GM19395 (cell line): ENCODE measurements around the gene RGS7.
"Not testable (repeated sequence)": the region's sequence is repeated elsewhere in the genome, so short reads cannot be mapped to it uniquely, and the experiment has no call there.

ENCODE experiments used
- ATAC-seq: cut with Tn5 transposase; IDR thresholded peaks from one replicate; pipeline ENCODE4 v1.9.1; 2021; ENCODE audit warnings: mild to moderate bottlenecking, moderate library complexity; ENCODE audit not compliant: unreplicated experiment

Gene RGS7

DNA sequence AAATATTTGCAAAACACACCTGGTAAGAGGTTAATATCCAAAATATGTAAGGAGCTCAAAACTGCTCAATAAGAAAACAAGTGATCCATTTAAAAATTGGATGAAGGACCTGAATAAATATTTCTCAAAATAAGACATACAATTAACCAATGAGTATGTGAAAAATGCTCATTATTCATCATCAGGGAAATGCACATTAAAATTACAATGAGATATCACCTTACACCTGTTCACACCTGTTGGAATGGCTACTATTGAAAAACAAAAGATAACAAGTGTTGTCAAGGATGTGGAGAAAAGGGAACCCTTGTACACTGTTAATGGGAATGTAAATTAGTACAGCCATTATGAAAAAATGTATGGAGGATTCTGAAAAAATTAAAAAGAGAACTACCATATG lies 609.1 kb downstream of the RGS7 start:
- ATAC-seq: no peak

DNA sequence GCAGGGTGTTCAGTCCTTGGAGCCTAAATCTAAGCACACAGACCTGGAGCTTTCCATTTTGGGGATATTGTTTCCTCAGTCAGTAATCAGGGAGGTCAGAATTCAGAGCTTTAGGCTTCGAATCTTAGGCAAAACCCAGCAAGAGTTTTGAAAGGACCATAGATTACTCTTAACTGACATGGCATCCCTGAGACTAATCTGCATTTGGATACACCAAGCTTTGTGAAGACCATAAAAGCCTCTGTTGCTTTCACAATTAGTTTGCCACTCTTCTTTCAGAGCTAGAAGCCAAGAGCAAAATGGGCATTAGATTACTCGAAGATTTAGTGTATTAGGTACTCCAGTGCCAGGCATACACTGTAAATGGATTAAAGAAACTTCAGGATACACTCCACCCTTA lies 613.3 kb downstream of the RGS7 start:
- no peak for ATAC-seq

DNA sequence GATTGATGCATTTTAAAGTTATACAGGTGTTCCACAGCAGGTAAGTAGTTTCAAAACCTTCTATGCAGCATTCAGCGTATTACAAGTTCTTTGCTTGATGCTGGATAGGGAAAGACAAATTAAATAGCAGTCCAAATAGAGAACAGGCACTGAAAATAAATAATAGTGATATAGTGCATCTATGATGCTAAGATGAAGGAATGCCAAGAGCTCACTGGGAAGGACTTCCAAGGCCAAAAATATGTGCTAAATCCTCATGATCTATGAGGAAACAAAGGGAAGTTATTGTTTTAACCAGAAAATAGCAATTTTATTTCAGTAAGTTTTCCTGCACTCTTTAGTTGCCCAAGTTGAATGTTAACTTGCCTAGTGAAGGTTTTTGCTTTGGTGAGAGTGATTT lies 617.3 kb downstream of the RGS7 start:
- ATAC-seq: no peak

- no peak for ATAC-seq
These were observed 617.9 kb downstream of the RGS7 start for GRCh38 chr1:240739139-240739538.

GRCh38 chr1:240737766-240738265 lies 619.2 kb downstream of the RGS7 start:
- ATAC-seq: no peak

GRCh38 chr1:240737298-240737697 lies 619.7 kb downstream of the RGS7 start:
- no peak for ATAC-seq

DNA sequence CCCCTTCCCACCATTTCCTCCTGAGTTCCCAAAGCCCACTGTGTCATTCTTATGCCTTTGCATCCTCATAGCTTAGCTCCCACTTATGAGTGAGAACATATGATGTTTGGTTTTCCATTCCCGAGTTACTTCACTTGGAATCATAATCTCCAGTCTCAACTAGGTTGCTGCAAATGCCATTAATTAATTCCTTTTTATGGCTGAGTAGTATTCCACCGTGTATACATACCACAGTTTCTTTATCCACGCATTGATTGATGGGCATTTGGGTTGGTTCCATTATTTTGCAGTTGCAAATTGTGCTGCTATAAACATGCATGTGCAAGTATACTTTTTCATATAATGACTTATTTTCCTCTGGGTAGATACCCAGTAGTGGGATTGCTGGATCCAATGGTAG lies 622.3 kb downstream of the RGS7 start:
- not testable (repeated sequence) for ATAC-seq

DNA sequence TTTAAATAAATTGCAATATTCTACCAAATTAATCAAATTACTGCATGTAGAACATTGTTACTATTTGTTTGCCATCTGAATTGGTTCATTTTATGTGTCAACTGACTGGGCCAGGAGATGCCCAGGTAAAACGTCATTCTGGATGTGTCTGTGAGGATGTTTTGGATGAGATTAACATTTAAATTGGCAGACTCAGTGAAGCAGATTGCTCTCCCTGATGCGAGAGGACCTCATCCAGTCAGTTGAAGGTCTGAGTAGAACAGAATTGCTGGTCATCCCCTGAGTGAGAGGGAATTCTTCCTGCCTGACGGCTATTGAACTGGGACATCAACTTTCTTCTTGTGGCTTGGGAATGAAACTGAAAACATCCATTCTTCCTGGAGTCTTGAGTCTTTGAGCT lies 623.0 kb downstream of the RGS7 start:
- no peak for ATAC-seq

DNA sequence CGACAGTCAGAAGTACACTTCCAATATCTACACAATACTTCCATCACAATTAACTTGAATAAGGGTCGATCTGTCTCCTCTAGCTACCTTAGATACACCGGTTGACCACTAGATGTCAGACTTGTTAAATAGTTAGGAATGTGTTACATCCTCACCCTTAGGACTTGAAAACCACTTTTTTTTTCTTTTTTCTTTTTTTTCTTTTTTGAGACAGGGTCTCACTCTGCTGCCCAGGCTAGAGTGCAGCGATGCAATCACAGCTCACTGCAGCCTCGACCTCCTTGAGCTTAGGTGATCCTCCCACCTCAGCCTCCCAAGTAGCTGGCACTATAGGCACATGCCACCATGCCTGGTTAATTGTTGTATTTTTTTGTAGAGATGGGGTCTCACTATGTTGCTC lies 624.6 kb downstream of the RGS7 start:
- peak; percentile 94 for ATAC-seq
